Kidney (tissue), 14 donors: ENCODE results near the gene RAB36. TPM values are rescaled to one million over a fixed set of nuclear protein-coding genes. Genes with fewer than 3 reads are reported as not detected.

Source experiments
- DNase-seq, 5 donors: peaks; one replicate each; pipeline ENCODE4 v3.0.0-alpha.2; 2013 to 2020
- FAIRE-seq: peaks from 2 replicates; lab custom pipeline; 2012; peaks lifted over from hg19 to GRCh38; lab: Jason Lieb, UNC
- H3K27ac ChIP-seq, 2 donors: one replicate each; pipeline ENCODE4 v1.7.0; 2013; ENCODE audit warnings: low read depth in 2 of 2, low read length in 2 of 2, inconsistent platforms in 1 of 2
- H3K27me3 ChIP-seq: one replicate; pipeline ENCODE4 v1.7.1; 2013; ENCODE audit warnings: low read length, inconsistent platforms; ENCODE audit not compliant: control insufficient read depth, insufficient read depth
- H3K36me3 ChIP-seq, 3 donors: one replicate each; pipeline versions ENCODE4 v1.7.0 to v1.7.1; 2013; ENCODE audit warnings: low read length in 3 of 3, control low read depth in 1 of 3, inconsistent platforms in 1 of 3; ENCODE audit not compliant: insufficient read depth in 3 of 3, control insufficient read depth in 2 of 3
- H3K4me1 ChIP-seq, 3 donors: one replicate each; pipeline versions ENCODE4 v1.7.0 to v1.7.1; 2013; ENCODE audit warnings: low read length in 3 of 3, inconsistent platforms in 1 of 3, low read depth in 1 of 3; ENCODE audit not compliant: control insufficient read depth in 2 of 3, insufficient read depth in 2 of 3
- H3K4me3 ChIP-seq, 3 donors: one replicate each; pipeline versions ENCODE4 v1.7.0 to v1.8.1; 2013; ENCODE audit warnings: low read length in 3 of 3, control low read depth in 1 of 3, inconsistent platforms in 1 of 3
- H3K9ac ChIP-seq, 3 donors: one replicate each; pipeline versions ENCODE4 v1.7.0 to v1.7.1; 2013; ENCODE audit warnings: low read length in 3 of 3, control low read depth in 1 of 3, inconsistent platforms in 1 of 3
- H3K9me3 ChIP-seq, 3 donors: one replicate each; pipeline versions ENCODE4 v1.7.0 to v1.7.1; 2013; ENCODE audit warnings: low read length in 3 of 3, control low read depth in 1 of 3, inconsistent platforms in 1 of 3; ENCODE audit not compliant: control insufficient read depth in 2 of 3, insufficient read depth in 1 of 3
- CTCF ChIP-seq: IDR thresholded peaks from 3 replicates; pipeline ENCODE4 v1.5.1; 2012; ENCODE audit warnings: mild to moderate bottlenecking, moderate library complexity, borderline replicate concordance; ENCODE audit not compliant: insufficient read depth; ENCODE audit errors: extremely low read depth
- intact Hi-C: fragments of 100-400 bp; cut with DNase I; formaldehyde crosslinking; loops from one replicate; pipeline ENCODE4 v1.11.1; 2022
- polyA plus RNA-seq: library from polyadenylated mRNA; stranded (reverse); fragments of 350-450 nt; fragmentation: Illumina TruSeq; extraction: RNeasy Lipid Tissue Mini Kit (QIAGEN cat#74804); gene quantifications from one replicate; pipeline ENCODE4 v1.2.3, GENCODE V29; 2014; ENCODE audit warnings: low read depth, low replicate concordance; ENCODE audit not compliant: insufficient read depth
- total RNA-seq: library from RNA; stranded (reverse); fragmentation: NEBNext Ultra II Directional; extraction: Animal tissue kit (Norgen Biotek cat#: 25700); gene quantifications from one replicate; pipeline ENCODE4 v1.2.1, GENCODE V29; 2021
- donor health status: control.
- donor health status: control.
- donor health status: control.
- donor health status: control.
- donor health status: control.
- donor health status: DM: yes; HTN: yes; CAD: no.
- donor health status: Normal renal cell carcinoma (clear cell type).

Gene RAB36
- total and polyA plus RNA-seq, 2 donors from 2014 or later: 9.7 to 30.5 TPM

GRCh38 chr22:23207729-23208393 is 62.6 kb downstream of the RAB36 start:
- Histone ChIP-seq H3K36me3 (no peaks in the 10 kb centered on the region), H3K9me3 (no peaks in the 10 kb centered on the region), H3K4me3 (no peak overlapping the region), H3K27ac (no peak overlapping the region), H3K9ac (no peak overlapping the region), H3K4me1 (peaks cover 0 to 36% (median 25%) of the 10 kb centered on the region in 3 donors), H3K27me3 (no peaks in the 10 kb centered on the region)
- intact Hi-C loops: no loop called here
- DNase-seq: peak in 2 of 5 donors; percentile 49 to 58
- FAIRE-seq: no peak
- no peak for TF ChIP-seq CTCF

- no peak for TF ChIP-seq CTCF
- intact Hi-C loops: no loop called here
- Histone ChIP-seq H3K27me3 (no peaks in the 10 kb centered on the region), H3K36me3 (no peaks in the 10 kb centered on the region), H3K4me3 (no peak overlapping the region), H3K27ac (no peak overlapping the region), H3K4me1 (peaks cover 0 to 22% (median 7%) of the 10 kb centered on the region in 3 donors), H3K9ac (no peak overlapping the region), H3K9me3 (no peaks in the 10 kb centered on the region)
- FAIRE-seq (no peak), DNase-seq (peak in 1 of 5 donors; percentile 5)
Observed at GRCh38 chr22:23210428-23211170, 65.3 kb downstream of the RAB36 start.

GRCh38 chr22:23211622-23212021 is 66.3 kb downstream of the RAB36 start:
- H3K4me3 ChIP-seq: no peak overlapping the region
- FAIRE-seq (no peak), DNase-seq (peak in 1 of 5 donors; percentile 3)
- peaks cover 0 to 25% (median 11%) of the 10 kb centered on the region in 3 donors for H3K4me1 ChIP-seq
- intact Hi-C loops: no loop called here
- H3K27ac ChIP-seq: no peak overlapping the region
- no peak overlapping the region for H3K9ac ChIP-seq
- no peaks in the 10 kb centered on the region for H3K9me3 ChIP-seq
- H3K36me3 ChIP-seq: no peaks in the 10 kb centered on the region
- TF ChIP-seq CTCF: no peak
- no peaks in the 10 kb centered on the region for H3K27me3 ChIP-seq
